Testis (tissue), 3 donors: ENCODE measurements around the gene HSD17B14. TPM values are rescaled to one million over a fixed set of nuclear protein-coding genes. Genes with fewer than 3 reads are reported as not detected.
A peak's percentile ranks its signal among the peaks of the same experiment; 100 is the strongest.

ENCODE experiments used
- DNase-seq: peaks from one replicate; pipeline ENCODE4 v3.0.0-alpha.2; 2019
- H3K27ac ChIP-seq, 2 donors: fragments of 200-600 bp; sonication (generic); one replicate each; pipeline ENCODE4 v1.5.1; 2019
- H3K27me3 ChIP-seq: fragments of 200-600 bp; sonication (generic); one replicate; pipeline ENCODE4 v1.5.1; 2019
- H3K36me3 ChIP-seq: fragments of 200-600 bp; sonication (generic); one replicate; pipeline ENCODE4 v1.5.1; 2017; ENCODE audit warnings: low read depth; ENCODE audit errors: missing control alignments
- H3K4me1 ChIP-seq: fragments of 200-600 bp; sonication (generic); one replicate; pipeline ENCODE4 v1.5.1; 2019
- H3K4me3 ChIP-seq, 2 donors: fragments of 200-600 bp; sonication (generic); one replicate each; pipeline ENCODE4 v1.5.1; 2017 to 2019
- H3K9me3 ChIP-seq: fragments of 200-600 bp; sonication (generic); one replicate; pipeline ENCODE4 v1.5.1; 2017
- POLR2A ChIP-seq: fragments of 450-650 bp; IDR thresholded peaks from one replicate; pipeline ENCODE4 v1.6.1; 2017; ENCODE audit warnings: antibody characterized with exemption, mild to moderate bottlenecking, moderate library complexity
- WGBS, 2 donors: methylation state at CpG; one replicate each; pipeline ENCODE4 v1.1.5; 2018; 5-methylcytosine and 5-hydroxymethylcytosine counted together
- intact Hi-C: fragments of 100-400 bp; cut with DNase I; formaldehyde crosslinking; loops from one replicate; pipeline ENCODE4 v1.15.1; 2023; ENCODE audit warnings: low total_unique reads
- polyA plus RNA-seq: library from polyadenylated mRNA; stranded (reverse); fragments of 350-450 nt; fragmentation: Illumina TruSeq; extraction: RNeasy Lipid Tissue Mini Kit (QIAGEN cat#74804); gene quantifications from one replicate; pipeline ENCODE4 v1.2.3, GENCODE V29; 2014; ENCODE audit warnings: low read depth, low replicate concordance; ENCODE audit not compliant: insufficient read depth
- total RNA-seq, 2 donors: library from RNA; depleted of rRNA; stranded (reverse); fragments of >200 nt; gene quantifications; one replicate each; pipeline ENCODE4 v1.2.3, GENCODE V29; 2016
- TF ChIP-seq, protein P1 (sequence below), 3 experiments: fragments of 450-650 bp in 2 of 3; fragments of 200-600 bp in 1 of 3; sonication (generic) in 1 of 3; IDR thresholded peaks; one replicate each; pipeline ENCODE4 v1.5.1; 2016 to 2019; ENCODE audit warnings: antibody characterized with exemption in 3 of 3, mild to moderate bottlenecking in 2 of 3, moderate library complexity in 1 of 3

The HSD17B14 gene
- total and polyA plus RNA-seq, 3 donors from 2014 or later, result 5.6 to 11.9 (median 8.8) TPM

DNA sequence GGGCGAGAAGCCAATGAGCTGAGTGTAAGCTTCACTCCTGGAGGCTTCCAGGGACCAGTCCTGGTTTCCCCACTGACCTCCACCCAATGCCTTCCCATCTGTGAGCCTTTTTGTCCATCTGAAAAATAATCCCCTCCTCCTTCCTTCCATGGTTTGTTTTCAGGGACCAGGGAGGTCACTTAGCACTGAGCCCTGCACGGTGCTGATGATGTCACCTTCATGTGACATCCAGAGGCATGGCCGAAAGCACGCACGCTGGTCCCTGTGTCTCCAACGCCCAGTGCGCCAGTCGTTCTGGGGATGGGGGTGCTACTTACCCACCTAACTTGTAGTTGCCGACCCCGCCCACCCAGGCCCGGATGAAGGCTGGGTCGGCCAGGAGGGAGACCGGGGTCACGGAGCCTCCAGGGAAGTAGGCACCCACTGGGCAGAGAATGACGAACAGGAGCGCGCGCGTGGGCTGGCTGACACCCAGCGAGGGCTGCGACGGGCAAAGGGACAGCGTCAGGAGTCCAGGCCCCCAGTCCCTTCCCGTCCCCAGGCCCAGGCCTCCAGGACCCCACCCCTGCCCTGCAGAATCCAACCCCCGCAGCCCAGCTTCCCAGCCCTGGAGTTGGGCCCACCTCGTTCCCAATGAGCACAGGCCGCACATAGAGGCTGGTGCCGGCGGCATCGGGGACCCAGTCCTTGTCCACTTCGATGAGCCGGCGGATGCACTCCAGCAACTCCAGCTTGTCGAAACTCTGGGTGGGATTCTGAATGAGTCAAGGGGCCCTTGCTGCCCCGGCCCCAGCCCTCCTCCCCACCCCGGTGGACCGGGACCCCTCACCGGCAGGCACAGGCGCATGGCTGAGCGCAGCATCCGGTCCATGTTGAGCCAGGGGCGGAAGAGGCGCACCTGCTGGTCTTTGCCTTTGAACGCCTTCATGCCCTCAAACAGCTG lies 36.7 kb downstream of the HSD17B14 start:
- Histone ChIP-seq H3K4me1 (peaks cover 12% of the 10 kb centered on the region), H3K27me3 (no peaks in the 10 kb centered on the region), H3K9me3 (no peaks in the 10 kb centered on the region), H3K36me3 (no peaks in the 10 kb centered on the region), H3K27ac (no peak overlapping the region), H3K4me3 (peak overlapping the region in 1 of 2 donors; percentile 36)
- DNase-seq, result no peak
- 64 to 78% methylated on average over 10 to 44 of the region's 44 CpGs for WGBS, 2 donors
- TF ChIP-seq, protein P1, sequence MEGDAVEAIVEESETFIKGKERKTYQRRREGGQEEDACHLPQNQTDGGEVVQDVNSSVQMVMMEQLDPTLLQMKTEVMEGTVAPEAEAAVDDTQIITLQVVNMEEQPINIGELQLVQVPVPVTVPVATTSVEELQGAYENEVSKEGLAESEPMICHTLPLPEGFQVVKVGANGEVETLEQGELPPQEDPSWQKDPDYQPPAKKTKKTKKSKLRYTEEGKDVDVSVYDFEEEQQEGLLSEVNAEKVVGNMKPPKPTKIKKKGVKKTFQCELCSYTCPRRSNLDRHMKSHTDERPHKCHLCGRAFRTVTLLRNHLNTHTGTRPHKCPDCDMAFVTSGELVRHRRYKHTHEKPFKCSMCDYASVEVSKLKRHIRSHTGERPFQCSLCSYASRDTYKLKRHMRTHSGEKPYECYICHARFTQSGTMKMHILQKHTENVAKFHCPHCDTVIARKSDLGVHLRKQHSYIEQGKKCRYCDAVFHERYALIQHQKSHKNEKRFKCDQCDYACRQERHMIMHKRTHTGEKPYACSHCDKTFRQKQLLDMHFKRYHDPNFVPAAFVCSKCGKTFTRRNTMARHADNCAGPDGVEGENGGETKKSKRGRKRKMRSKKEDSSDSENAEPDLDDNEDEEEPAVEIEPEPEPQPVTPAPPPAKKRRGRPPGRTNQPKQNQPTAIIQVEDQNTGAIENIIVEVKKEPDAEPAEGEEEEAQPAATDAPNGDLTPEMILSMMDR (IDR thresholded peaks at IDR 0.05), result no peak
- no peak for TF ChIP-seq POLR2A
- intact Hi-C loops, result loop anchor here (10.0 kb wide), 1 partner anchor 175 kb away; no protein-coding TSS in a partner anchor

DNA sequence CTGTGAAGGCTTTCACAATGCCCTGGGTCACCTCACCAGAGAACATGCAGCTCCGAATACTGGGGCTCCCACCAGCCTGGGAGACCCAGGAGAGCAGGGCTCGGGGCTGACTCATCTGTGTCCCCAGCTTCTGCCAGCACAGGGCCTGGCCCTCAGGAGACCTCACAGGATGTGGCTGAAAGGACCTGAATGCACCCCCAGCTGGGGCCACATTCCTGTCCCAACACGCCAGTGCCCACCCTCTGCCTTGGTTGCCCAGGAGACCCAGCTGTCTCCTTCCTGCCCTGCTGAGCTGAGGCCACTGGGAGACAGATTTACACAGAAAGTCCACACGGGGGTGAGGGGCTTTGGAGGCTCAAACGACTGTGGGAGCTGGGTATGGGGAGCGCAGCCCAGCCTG lies 37.4 kb downstream of the HSD17B14 start:
- peaks cover 12% of the 10 kb centered on the region for H3K4me1 ChIP-seq
- intact Hi-C loops, result loop anchor here (10.0 kb wide), 1 partner anchor 176 kb away; no protein-coding TSS in a partner anchor
- H3K36me3 ChIP-seq, result no peaks in the 10 kb centered on the region
- 61 to 67% methylated on average over 3 to 6 of the region's 6 CpGs for WGBS, 2 donors
- H3K4me3 ChIP-seq, result no peak overlapping the region
- no peak for DNase-seq
- H3K9me3 ChIP-seq, result no peaks in the 10 kb centered on the region
- no peaks in the 10 kb centered on the region for H3K27me3 ChIP-seq
- H3K27ac ChIP-seq, result no peak overlapping the region
- TF ChIP-seq, protein P1 (IDR thresholded peaks at IDR 0.05), result no peak
- TF ChIP-seq POLR2A, result no peak

GRCh38 chr19:48797103-48797502 lies 39.2 kb downstream of the HSD17B14 start:
- Histone ChIP-seq H3K9me3 (no peaks in the 10 kb centered on the region), H3K36me3 (no peaks in the 10 kb centered on the region), H3K4me1 (peaks cover 12% of the 10 kb centered on the region), H3K27ac (no peak overlapping the region), H3K4me3 (no peak overlapping the region), H3K27me3 (no peaks in the 10 kb centered on the region)
- 95 to 97% methylated on average over 5 to 7 of the region's 7 CpGs for WGBS, 2 donors
- TF ChIP-seq, protein P1 (IDR thresholded peaks at IDR 0.05), result no peak
- no peak for TF ChIP-seq POLR2A
- no peak for DNase-seq
- intact Hi-C loops, result loop anchor here (10.0 kb wide), 1 partner anchor 178 kb away; no protein-coding TSS in a partner anchor

DNA sequence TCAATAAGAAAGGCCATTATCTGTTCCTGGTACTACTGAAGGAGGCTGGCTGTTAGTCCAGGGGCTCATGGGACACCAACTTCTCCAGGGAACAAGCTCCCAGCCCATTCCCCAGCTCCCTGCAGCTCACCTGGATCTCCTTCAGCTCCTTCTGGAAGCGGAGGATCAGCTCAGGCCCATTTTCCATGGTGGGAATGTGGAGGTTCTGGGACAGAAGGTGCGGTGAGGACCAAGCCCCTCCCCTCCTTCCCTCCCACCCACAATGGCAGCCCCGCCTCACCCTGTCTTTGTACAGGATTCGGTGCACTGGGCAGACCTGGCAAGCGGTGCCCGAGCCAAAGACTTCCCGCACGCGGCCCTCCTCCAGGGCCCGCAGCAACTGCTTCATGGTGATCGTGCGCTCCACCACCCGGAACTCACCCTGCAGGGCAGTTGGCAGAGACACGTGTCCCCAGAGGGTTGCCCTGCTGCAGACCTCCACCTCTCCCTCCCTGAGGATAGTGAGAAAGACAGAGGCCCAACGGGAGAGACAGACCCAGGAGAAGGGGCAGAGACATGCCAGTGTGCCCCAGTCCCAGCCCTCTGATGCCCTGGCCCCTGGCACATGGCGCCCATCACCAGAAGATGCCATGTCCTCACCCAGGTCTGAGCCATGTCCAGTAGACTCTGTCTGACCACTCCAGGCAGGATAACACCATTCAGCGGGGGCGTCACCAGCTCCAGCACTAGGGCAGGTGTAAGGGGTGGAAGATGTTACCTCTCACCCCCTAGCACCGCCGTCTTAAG lies 39.8 kb downstream of the HSD17B14 start:
- TF ChIP-seq, protein P1 (IDR thresholded peaks at IDR 0.05), result no peak
- TF ChIP-seq POLR2A, result no peak
- H3K27ac ChIP-seq, result peak overlapping the region; percentile 83 to 84
- DNase-seq, result no peak

More for the DNA sequence above, 39.8 kb downstream of the HSD17B14 start:
- H3K4me1 ChIP-seq, result peaks cover 12% of the 10 kb centered on the region
- no peak overlapping the region for H3K4me3 ChIP-seq
- no peaks in the 10 kb centered on the region for H3K9me3 ChIP-seq
- H3K27me3 ChIP-seq, result no peaks in the 10 kb centered on the region
- intact Hi-C loops, result loop anchor here (10.0 kb wide), 1 partner anchor 178 kb away; no protein-coding TSS in a partner anchor
- no peaks in the 10 kb centered on the region for H3K36me3 ChIP-seq
- WGBS, 2 donors, result 91 to 93% methylated on average over 20 of the region's 20 CpGs
